A549 (cell line): ENCODE measurements around the gene STAMBP. TPM values are rescaled to one million over a fixed set of nuclear protein-coding genes. Genes with fewer than 3 reads are reported as not detected.

Source experiments
- ATAC-seq, 2 experiments: fragments of 200-7000 bp in 1 of 2; fragments of >200 bp in 1 of 2; cut with Nextera tagmentation in 1 of 2; cut with Tn5 transposase in 1 of 2; 3 replicates each; pipeline versions ENCODE4 v1.8.0 to v1.9.1; 2018 to 2020; ENCODE audit warnings: mild to moderate bottlenecking in 1 of 2, moderate library complexity in 1 of 2
- CTCF ChIA-PET: fragments of 300-600 bp; sonication (Branson Sonifier 250); formaldehyde crosslinking; extraction: SDS; loops from one replicate; lab custom pipeline; 2021; ENCODE audit warnings: antibody characterized with exemption, inconsistent platforms; lab: Yijun Ruan, JAX
- POLR2A ChIA-PET: fragments of 350-600 bp; formaldehyde crosslinking; extraction: SDS; loops from one replicate; lab custom pipeline; 2021; ENCODE audit warnings: antibody characterized with exemption, inconsistent platforms; lab: Yijun Ruan, JAX
- DNase-seq, 2 experiments: peaks; one replicate each; pipeline versions ENCODE4 v3.0.0 to v3.0.0-alpha.2; 2011 to 2016; ENCODE audit warnings: low read depth in 1 of 2, low spot score in 1 of 2
- FAIRE-seq: peaks from 2 replicates; lab custom pipeline; 2011; peaks lifted over from hg19 to GRCh38; lab: Jason Lieb, UNC
- H3K27ac ChIP-seq, 2 experiments: fragments of >200 bp; sonication (Bioruptor Twin); formaldehyde crosslinking; 3 replicates each; pipeline ENCODE4 v1.5.1; 2016 to 2017
- H3K4me1 ChIP-seq: fragments of >200 bp; sonication (Bioruptor Twin); formaldehyde crosslinking; 3 replicates; pipeline ENCODE4 v1.6.1; 2016
- H3K4me2 ChIP-seq: fragments of >200 bp; sonication (Bioruptor Twin); formaldehyde crosslinking; 3 replicates; pipeline ENCODE4 v1.6.1; 2016
- H3K4me3 ChIP-seq: fragments of >200 bp; sonication (Bioruptor Twin); formaldehyde crosslinking; 3 replicates; pipeline ENCODE4 v1.5.1; 2016
- H3K9me3 ChIP-seq: fragments of >200 bp; sonication (Bioruptor Twin); formaldehyde crosslinking; 3 replicates; pipeline ENCODE4 v1.6.1; 2016
- CBX8 ChIP-seq: fragments of 200-600 bp; sonication (generic); IDR thresholded peaks from 2 replicates; pipeline ENCODE4 v1.6.1; 2016
- CHD2 ChIP-seq: fragments of 150-350 bp; IDR thresholded peaks from 2 replicates; pipeline ENCODE4 v1.6.1; 2014; ENCODE audit warnings: low read length; ENCODE audit not compliant: partially characterized antibody
- CHD4 ChIP-seq: fragments of 200-600 bp; sonication (generic); IDR thresholded peaks from 2 replicates; pipeline ENCODE4 v1.6.1; 2016; ENCODE audit warnings: antibody characterized with exemption, mild to moderate bottlenecking, borderline replicate concordance
- EHMT2 ChIP-seq: fragments of 200-600 bp; sonication (generic); IDR thresholded peaks from 2 replicates; pipeline ENCODE4 v1.6.1; 2016; ENCODE audit warnings: antibody characterized with exemption, low read depth, mild to moderate bottlenecking, moderate library complexity
- FOSL2 ChIP-seq, 2 experiments: fragments of 450-650 bp in 1 of 2; fragments of >200 bp in 1 of 2; sonication (Bioruptor Twin) in 1 of 2; formaldehyde crosslinking; IDR thresholded peaks; 2 replicates each; pipeline versions ENCODE4 v1.5.0 to v1.6.1; 2016 to 2020; ENCODE audit warnings: mild to moderate bottlenecking in 1 of 2, moderate library complexity in 1 of 2
- GATA3 ChIP-seq: IDR thresholded peaks from 2 replicates; pipeline ENCODE4 v1.6.1; 2012; ENCODE audit warnings: borderline replicate concordance
- HEYL ChIP-seq: fragments of 250-450 bp; sonication (Bioruptor Pico); IDR thresholded peaks from 2 replicates; pipeline ENCODE4 v1.8.0; 2021; ENCODE audit warnings: mild to moderate bottlenecking, moderate library complexity
- HOXB13 ChIP-seq: fragments of 250-450 bp; sonication (Bioruptor Pico); IDR thresholded peaks from 2 replicates; pipeline ENCODE4 v1.5.0; 2020; ENCODE audit warnings: low read depth, mild to moderate bottlenecking, moderate library complexity
- HOXB5 ChIP-seq: fragments of 250-450 bp; sonication (Bioruptor Pico); IDR thresholded peaks from 2 replicates; pipeline ENCODE4 v1.5.0; 2020; ENCODE audit warnings: mild to moderate bottlenecking, moderate library complexity
- JUN ChIP-seq, 2 experiments: fragments of >200 bp; sonication (Bioruptor Twin); formaldehyde crosslinking; IDR thresholded peaks; 2 replicates in 1 of 2; 3 replicates in 1 of 2; pipeline ENCODE4 v1.6.1; 2016 to 2017
- JUNB ChIP-seq: fragments of >200 bp; sonication (Bioruptor Twin); formaldehyde crosslinking; IDR thresholded peaks from 2 replicates; pipeline ENCODE4 v1.6.1; 2016
- KDM5A ChIP-seq: fragments of 200-600 bp; sonication (generic); IDR thresholded peaks from 2 replicates; pipeline ENCODE4 v1.6.1; 2016; ENCODE audit warnings: antibody characterized with exemption, mild to moderate bottlenecking
- MAFK ChIP-seq: fragments of 450-650 bp; IDR thresholded peaks from 2 replicates; pipeline ENCODE4 v1.6.1; 2014; ENCODE audit not compliant: partially characterized antibody
- MAZ ChIP-seq: fragments of 150-350 bp; IDR thresholded peaks from 2 replicates; pipeline ENCODE4 v1.6.1; 2014; ENCODE audit warnings: antibody characterized with exemption, low read depth, low read length, borderline replicate concordance
- MYC ChIP-seq: IDR thresholded peaks from 2 replicates; pipeline ENCODE4 v1.6.1; 2012; ENCODE audit warnings: mild to moderate bottlenecking, inconsistent platforms, low read length, improper control_type of control experiment, borderline replicate concordance
- PHF8 ChIP-seq: fragments of 200-600 bp; sonication (generic); IDR thresholded peaks from 2 replicates; pipeline ENCODE4 v1.6.1; 2016; ENCODE audit warnings: low read depth, mild to moderate bottlenecking, antibody characterized with exemption, moderate library complexity, borderline replicate concordance
- RAD21 ChIP-seq, 2 experiments: fragments of >200 bp in 1 of 2; sonication (Bioruptor Twin) in 1 of 2; formaldehyde crosslinking in 1 of 2; IDR thresholded peaks in 1 of 2; conservative IDR thresholded peaks in 1 of 2; 2 replicates in 1 of 2; 3 replicates in 1 of 2; pipeline ENCODE4 v1.6.1; 2012 to 2018; ENCODE audit warnings: inconsistent platforms in 1 of 2
- RFX5 ChIP-seq: fragments of 450-650 bp; IDR thresholded peaks from 2 replicates; pipeline ENCODE4 v1.7.1; 2014; ENCODE audit warnings: antibody characterized with exemption, mild to moderate bottlenecking, moderate library complexity
- SMC3 ChIP-seq: fragments of >200 bp; sonication (Bioruptor Twin); formaldehyde crosslinking; IDR thresholded peaks from 3 replicates; pipeline ENCODE4 v1.6.1; 2018; ENCODE audit warnings: inconsistent platforms
- ZFP36 ChIP-seq: fragments of 450-650 bp; IDR thresholded peaks from 2 replicates; pipeline ENCODE4 v1.6.1; 2014; ENCODE audit warnings: borderline replicate concordance; ENCODE audit not compliant: partially characterized antibody
- ZSCAN20 ChIP-seq: fragments of 250-450 bp; sonication (Bioruptor Pico); IDR thresholded peaks from 2 replicates; pipeline ENCODE4 v1.8.0; 2022; ENCODE audit warnings: mild to moderate bottlenecking, moderate library complexity
- WGBS: methylation state at CpG from one replicate; pipeline ENCODE4 v1.1.6; 2017; ENCODE audit errors: missing lambda C conversion rate; 5-methylcytosine and 5-hydroxymethylcytosine counted together
- polyA plus RNA-seq, 4 experiments: library from polyadenylated mRNA; depleted of rRNA in 3 of 4; stranded (reverse); fragments of >200 nt; fragmentation: RNase III in 1 of 4; extraction: RNeasy Plus Mini Kit Qiagen cat#74134 plus additional on column Dnase treatment in 1 of 4; gene quantifications; 2 replicates in 3 of 4; 3 replicates in 1 of 4; pipeline ENCODE4 v1.2.3, GENCODE V29; 2011 to 2017
- TF ChIP-seq, protein P1 (sequence below): fragments of 200-600 bp; sonication (generic); IDR thresholded peaks from 2 replicates; pipeline ENCODE4 v1.6.1; 2016; ENCODE audit warnings: antibody characterized with exemption, mild to moderate bottlenecking, moderate library complexity
- TF ChIP-seq, protein P2 (sequence below): IDR thresholded peaks from 2 replicates; pipeline ENCODE4 v1.6.1; 2012
- TF ChIP-seq, protein P3 (sequence below): fragments of 250-450 bp; sonication (Bioruptor Pico); IDR thresholded peaks from 2 replicates; pipeline ENCODE4 v1.5.0; 2021; ENCODE audit warnings: mild to moderate bottlenecking, moderate library complexity, borderline replicate concordance
- TF ChIP-seq, protein P4 (sequence below): IDR thresholded peaks from 2 replicates; pipeline ENCODE4 v1.6.1; 2012
- TF ChIP-seq, protein P5 (sequence below): fragments of 150-350 bp; IDR thresholded peaks from 2 replicates; pipeline ENCODE4 v1.6.1; 2014; ENCODE audit warnings: low read depth, mild to moderate bottlenecking, low read length

Gene STAMBP
- polyA plus RNA-seq, 2 of the 4 experiments (the other 2 are of a cell fraction): 44.4 to 96.3 TPM

DNA sequence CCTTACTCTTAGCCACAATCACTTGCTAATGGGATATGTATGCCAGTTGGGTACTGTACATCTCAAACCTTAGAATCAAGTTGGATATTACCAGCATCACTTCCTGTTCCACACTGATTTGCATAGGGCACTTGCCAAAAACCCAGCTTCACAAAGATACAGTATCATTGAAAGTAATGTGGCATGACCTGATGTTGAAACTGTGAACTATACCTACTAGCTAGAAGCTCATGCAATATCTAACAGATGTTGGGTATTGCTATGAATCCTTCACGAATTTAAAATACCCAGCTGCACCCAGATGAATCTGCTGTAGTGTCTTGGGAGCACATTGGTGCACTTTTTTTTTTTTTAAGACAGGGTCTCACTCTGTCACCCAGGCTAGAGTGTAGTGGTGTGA is 6.5 kb upstream of the STAMBP start:
- H3K4me2 ChIP-seq: no peak overlapping the region
- no peak for DNase-seq
- FAIRE-seq: no peak
- H3K4me3 ChIP-seq: no peak overlapping the region
- 0% methylated on average over 1 of the region's 1 CpG for WGBS
- TF ChIP-seq HEYL: no peak
- TF ChIP-seq HOXB13 (CRISPR knock-in tag): no peak
- TF ChIP-seq CHD2: no peak
- TF ChIP-seq, protein P1, sequence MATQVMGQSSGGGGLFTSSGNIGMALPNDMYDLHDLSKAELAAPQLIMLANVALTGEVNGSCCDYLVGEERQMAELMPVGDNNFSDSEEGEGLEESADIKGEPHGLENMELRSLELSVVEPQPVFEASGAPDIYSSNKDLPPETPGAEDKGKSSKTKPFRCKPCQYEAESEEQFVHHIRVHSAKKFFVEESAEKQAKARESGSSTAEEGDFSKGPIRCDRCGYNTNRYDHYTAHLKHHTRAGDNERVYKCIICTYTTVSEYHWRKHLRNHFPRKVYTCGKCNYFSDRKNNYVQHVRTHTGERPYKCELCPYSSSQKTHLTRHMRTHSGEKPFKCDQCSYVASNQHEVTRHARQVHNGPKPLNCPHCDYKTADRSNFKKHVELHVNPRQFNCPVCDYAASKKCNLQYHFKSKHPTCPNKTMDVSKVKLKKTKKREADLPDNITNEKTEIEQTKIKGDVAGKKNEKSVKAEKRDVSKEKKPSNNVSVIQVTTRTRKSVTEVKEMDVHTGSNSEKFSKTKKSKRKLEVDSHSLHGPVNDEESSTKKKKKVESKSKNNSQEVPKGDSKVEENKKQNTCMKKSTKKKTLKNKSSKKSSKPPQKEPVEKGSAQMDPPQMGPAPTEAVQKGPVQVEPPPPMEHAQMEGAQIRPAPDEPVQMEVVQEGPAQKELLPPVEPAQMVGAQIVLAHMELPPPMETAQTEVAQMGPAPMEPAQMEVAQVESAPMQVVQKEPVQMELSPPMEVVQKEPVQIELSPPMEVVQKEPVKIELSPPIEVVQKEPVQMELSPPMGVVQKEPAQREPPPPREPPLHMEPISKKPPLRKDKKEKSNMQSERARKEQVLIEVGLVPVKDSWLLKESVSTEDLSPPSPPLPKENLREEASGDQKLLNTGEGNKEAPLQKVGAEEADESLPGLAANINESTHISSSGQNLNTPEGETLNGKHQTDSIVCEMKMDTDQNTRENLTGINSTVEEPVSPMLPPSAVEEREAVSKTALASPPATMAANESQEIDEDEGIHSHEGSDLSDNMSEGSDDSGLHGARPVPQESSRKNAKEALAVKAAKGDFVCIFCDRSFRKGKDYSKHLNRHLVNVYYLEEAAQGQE: no peak
- no peak for TF ChIP-seq HOXB5
- TF ChIP-seq ZFP36: no peak
- TF ChIP-seq MAFK: no peak
- TF ChIP-seq EHMT2: no peak
- no peak for TF ChIP-seq SMC3
- no peak for TF ChIP-seq CBX8
- TF ChIP-seq, protein P2, sequence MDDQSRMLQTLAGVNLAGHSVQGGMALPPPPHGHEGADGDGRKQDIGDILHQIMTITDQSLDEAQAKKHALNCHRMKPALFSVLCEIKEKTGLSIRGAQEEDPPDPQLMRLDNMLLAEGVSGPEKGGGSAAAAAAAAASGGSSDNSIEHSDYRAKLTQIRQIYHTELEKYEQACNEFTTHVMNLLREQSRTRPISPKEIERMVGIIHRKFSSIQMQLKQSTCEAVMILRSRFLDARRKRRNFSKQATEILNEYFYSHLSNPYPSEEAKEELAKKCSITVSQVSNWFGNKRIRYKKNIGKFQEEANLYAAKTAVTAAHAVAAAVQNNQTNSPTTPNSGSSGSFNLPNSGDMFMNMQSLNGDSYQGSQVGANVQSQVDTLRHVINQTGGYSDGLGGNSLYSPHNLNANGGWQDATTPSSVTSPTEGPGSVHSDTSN: no peak
- no peak for TF ChIP-seq MYC
- TF ChIP-seq FOSL2 (IDR thresholded peaks at IDR 0.05): no peak
- TF ChIP-seq FOSL2 (CRISPR knock-in tag; IDR thresholded peaks at IDR 0.05): no peak
- TF ChIP-seq PHF8: no peak
- no peak for TF ChIP-seq CHD4
- no peak for TF ChIP-seq JUN (IDR thresholded peaks at IDR 0.05)
- no peak for TF ChIP-seq KDM5A
- no peak for TF ChIP-seq RFX5
- no peaks in the 10 kb centered on the region for H3K4me1 ChIP-seq
- H3K27ac ChIP-seq: no peak overlapping the region
- CTCF ChIA-PET: interaction anchor here (0.6 to 5.4 kb wide), 7 partner anchors 10 to 773 kb away, joined by 3 to 85 read pairs (median 21); partner anchors contain the start of gene BOLA3
- POLR2A ChIA-PET: no interaction called here
- no peaks in the 10 kb centered on the region for H3K9me3 ChIP-seq
- ATAC-seq: no peak

DNA sequence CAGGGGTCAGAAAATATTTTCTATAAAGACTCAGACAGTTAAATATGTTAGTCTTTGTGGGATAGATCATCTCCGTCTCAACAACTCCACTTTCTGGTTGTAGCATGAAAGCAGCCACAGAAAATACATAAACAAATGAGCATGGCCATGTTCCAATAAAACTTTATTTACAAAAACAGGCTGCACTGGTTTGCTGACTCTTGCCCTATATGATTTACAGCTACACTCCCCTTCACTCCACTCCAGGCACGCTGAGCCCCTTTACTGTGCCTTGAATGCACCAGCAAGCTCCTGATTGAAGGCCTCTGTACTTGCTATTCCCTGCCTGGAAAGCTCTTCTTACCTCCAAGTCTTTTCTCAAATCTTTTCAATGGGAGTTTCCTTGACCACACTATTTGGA is 5.8 kb upstream of the STAMBP start:
- no peak overlapping the region for H3K4me2 ChIP-seq
- ChIA-PET CTCF (interaction anchor here (0.7 to 5.4 kb wide), 15 partner anchors 11 to 599 kb away, joined by 3 to 85 read pairs (median 6); partner anchors contain the start of genes BOLA3, C2orf81 and WDR54), POLR2A (no interaction called here)
- H3K4me1 ChIP-seq: 0 out of 3 replicates have a peak, but pooled peaks cover under 1% of the 10 kb centered on the region
- H3K4me3 ChIP-seq: no peak overlapping the region
- ATAC-seq (no peak), FAIRE-seq (no peak), DNase-seq (no peak)
- TF ChIP-seq MAZ (no peak), GATA3 (no peak), ZSCAN20 (CRISPR knock-in tag) (no peak), HOXB5 (no peak), PHF8 (no peak), EHMT2 (no peak), RAD21 (conservative IDR thresholded peaks at IDR 0.05 in 1 of 2, IDR thresholded peaks at IDR 0.05 in 1 of 2) (no peak), KDM5A (no peak), HEYL (no peak), JUNB (no peak)
- TF ChIP-seq, protein P3, sequence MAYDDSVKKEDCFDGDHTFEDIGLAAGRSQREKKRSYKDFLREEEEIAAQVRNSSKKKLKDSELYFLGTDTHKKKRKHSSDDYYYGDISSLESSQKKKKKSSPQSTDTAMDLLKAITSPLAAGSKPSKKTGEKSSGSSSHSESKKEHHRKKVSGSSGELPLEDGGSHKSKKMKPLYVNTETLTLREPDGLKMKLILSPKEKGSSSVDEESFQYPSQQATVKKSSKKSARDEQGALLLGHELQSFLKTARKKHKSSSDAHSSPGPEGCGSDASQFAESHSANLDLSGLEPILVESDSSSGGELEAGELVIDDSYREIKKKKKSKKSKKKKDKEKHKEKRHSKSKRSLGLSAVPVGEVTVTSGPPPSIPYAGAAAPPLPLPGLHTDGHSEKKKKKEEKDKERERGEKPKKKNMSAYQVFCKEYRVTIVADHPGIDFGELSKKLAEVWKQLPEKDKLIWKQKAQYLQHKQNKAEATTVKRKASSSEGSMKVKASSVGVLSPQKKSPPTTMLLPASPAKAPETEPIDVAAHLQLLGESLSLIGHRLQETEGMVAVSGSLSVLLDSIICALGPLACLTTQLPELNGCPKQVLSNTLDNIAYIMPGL (CRISPR knock-in tag): no peak
- TF ChIP-seq, protein P4, sequence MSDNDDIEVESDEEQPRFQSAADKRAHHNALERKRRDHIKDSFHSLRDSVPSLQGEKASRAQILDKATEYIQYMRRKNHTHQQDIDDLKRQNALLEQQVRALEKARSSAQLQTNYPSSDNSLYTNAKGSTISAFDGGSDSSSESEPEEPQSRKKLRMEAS: no peak
- TF ChIP-seq, protein P5, sequence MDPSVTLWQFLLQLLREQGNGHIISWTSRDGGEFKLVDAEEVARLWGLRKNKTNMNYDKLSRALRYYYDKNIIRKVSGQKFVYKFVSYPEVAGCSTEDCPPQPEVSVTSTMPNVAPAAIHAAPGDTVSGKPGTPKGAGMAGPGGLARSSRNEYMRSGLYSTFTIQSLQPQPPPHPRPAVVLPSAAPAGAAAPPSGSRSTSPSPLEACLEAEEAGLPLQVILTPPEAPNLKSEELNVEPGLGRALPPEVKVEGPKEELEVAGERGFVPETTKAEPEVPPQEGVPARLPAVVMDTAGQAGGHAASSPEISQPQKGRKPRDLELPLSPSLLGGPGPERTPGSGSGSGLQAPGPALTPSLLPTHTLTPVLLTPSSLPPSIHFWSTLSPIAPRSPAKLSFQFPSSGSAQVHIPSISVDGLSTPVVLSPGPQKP: no peak
- WGBS: 33% methylated on average over 2 of the region's 2 CpGs
- no peaks in the 10 kb centered on the region for H3K9me3 ChIP-seq
- no peak overlapping the region for H3K27ac ChIP-seq
